Panc1 (cell line): ENCODE measurements around the gene QRICH2. TPM values are rescaled to one million over a fixed set of nuclear protein-coding genes. Genes with fewer than 3 reads are reported as not detected.

Source experiments
- ATAC-seq: fragments of 200-7000 bp; cut with Tn5 transposase; 2 replicates; pipeline ENCODE4 v1.9.1; 2020; ENCODE audit warnings: mild to moderate bottlenecking, moderate library complexity
- BruUV-seq: library from RNA; stranded (reverse); fragments of 400-500 nt; replicated peaks from 2 replicates; lab custom pipeline; 2021; lab: Mats Ljungman, UMichigan
- CTCF ChIA-PET: fragments of 300-600 bp; sonication (Branson Sonifier 250); formaldehyde crosslinking; loops from one replicate; lab custom pipeline; 2022; ENCODE audit warnings: antibody characterized with exemption; lab: Charles Lee
- POLR2A ChIA-PET: fragments of 300-600 bp; sonication (Branson Sonifier 250); formaldehyde crosslinking; loops from one replicate; lab custom pipeline; 2022; ENCODE audit warnings: antibody characterized with exemption; lab: Charles Lee
- DNase-seq: peaks from one replicate; pipeline ENCODE4 v3.0.0-alpha.2; 2010; ENCODE audit warnings: low read depth, low spot score
- H3K27ac ChIP-seq: 2 replicates; pipeline ENCODE4 v1.5.1; 2011; ENCODE audit warnings: mild to moderate bottlenecking, low read length, inconsistent platforms
- H3K27me3 ChIP-seq: fragments of 200-500 bp; sonication (Bioruptor generic); 2 replicates; pipeline ENCODE4 v1.6.0; 2014; ENCODE audit warnings: low read length, inconsistent platforms; ENCODE audit not compliant: control insufficient read depth, insufficient read depth
- H3K36me3 ChIP-seq: fragments of 200-500 bp; sonication (Bioruptor generic); 2 replicates; pipeline ENCODE4 v1.5.1; 2014; ENCODE audit warnings: inconsistent platforms, mild to moderate bottlenecking, low read length, moderate library complexity; ENCODE audit not compliant: control insufficient read depth, insufficient read depth
- H3K4me1 ChIP-seq: 2 replicates; pipeline ENCODE4 v1.5.1; 2011; ENCODE audit warnings: inconsistent platforms, mild to moderate bottlenecking, low read length, moderate library complexity; ENCODE audit not compliant: control insufficient read depth, insufficient read depth
- H3K4me3 ChIP-seq, 2 experiments: 2 replicates each; pipeline ENCODE4 v1.5.1; 2011 to 2012; ENCODE audit warnings: low read depth in 2 of 2, low read length in 2 of 2, mild to moderate bottlenecking in 2 of 2, inconsistent platforms in 1 of 2, moderate library complexity in 1 of 2
- H3K9me3 ChIP-seq: fragments of 200-500 bp; sonication (Bioruptor generic); 2 replicates; pipeline ENCODE4 v1.5.1; 2014; ENCODE audit warnings: low read depth, mild to moderate bottlenecking, inconsistent platforms, low read length, moderate library complexity; ENCODE audit not compliant: control insufficient read depth, insufficient read depth
- POLR2AphosphoS5 ChIP-seq: IDR thresholded peaks from 2 replicates; pipeline ENCODE4 v1.6.1; 2012; ENCODE audit warnings: mild to moderate bottlenecking, low read depth, low read length, moderate library complexity
- REST ChIP-seq, 2 experiments: IDR thresholded peaks; 2 replicates each; pipeline ENCODE4 v1.6.1; 2011 to 2012; ENCODE audit warnings: low read depth in 2 of 2, control low read depth in 1 of 2, low read length in 1 of 2, mild to moderate bottlenecking in 1 of 2, moderate library complexity in 1 of 2; ENCODE audit not compliant: insufficient read depth in 1 of 2
- SIN3A ChIP-seq: IDR thresholded peaks from 2 replicates; pipeline ENCODE4 v1.6.1; 2012; ENCODE audit warnings: low read depth, mild to moderate bottlenecking, low read length, moderate library complexity, borderline replicate concordance; ENCODE audit not compliant: insufficient read depth
- TCF7L2 ChIP-seq: IDR thresholded peaks from 2 replicates; pipeline ENCODE4 v1.6.1; 2011; ENCODE audit warnings: mild to moderate bottlenecking, low read depth, low read length, inconsistent platforms
- in situ Hi-C: cut with HindIII; loops from 2 replicates; pipeline ENCODE4 v1.10.0; 2016; ENCODE audit warnings: low sequenced_read_pairs, low pct_unique_long_range_greater_than_20kb
- intact Hi-C: fragments of 100-400 bp; cut with micrococcal nuclease; formaldehyde crosslinking; loops from one replicate; pipeline ENCODE4 v1.10.0; 2022; ENCODE audit not compliant: unreplicated experiment
- total RNA-seq: library from RNA; stranded (reverse); gene quantifications from one replicate; pipeline ENCODE4 v1.2.1, GENCODE V29; 2021; ENCODE audit not compliant: unreplicated experiment
- TF ChIP-seq, protein P1 (sequence below): fragments of 450-650 bp; IDR thresholded peaks from 2 replicates; pipeline ENCODE4 v1.5.1; 2017; ENCODE audit warnings: mild to moderate bottlenecking

QRICH2 gene
- total RNA-seq, 1 experiment from 2014 or later: 0.92 TPM

- no peak overlapping the region for H3K4me3 ChIP-seq
- in situ Hi-C loops (no loop called here), intact Hi-C loops (no loop called here)
- ATAC-seq (no peak), DNase-seq (no peak)
- H3K36me3 ChIP-seq: no peaks in the 10 kb centered on the region
- BruUV-seq: no TSS peak
- CTCF ChIA-PET: interaction anchor here (0.6 kb wide), 1 partner anchor 41 kb away, joined by 4 read pairs; no protein-coding TSS in a partner anchor
- POLR2A ChIA-PET: interaction anchor here (0.6 kb wide), 1 partner anchor 36 kb away, joined by 9 read pairs; no protein-coding TSS in a partner anchor
- peaks cover 12% of the 10 kb centered on the region for H3K27me3 ChIP-seq
- H3K27ac ChIP-seq: no peak overlapping the region
- peaks cover 4% of the 10 kb centered on the region; the same call in 1 of the 2 replicates for H3K4me1 ChIP-seq
- TF ChIP-seq POLR2AphosphoS5 (no peak), SIN3A (no peak), TCF7L2 (no peak)
- TF ChIP-seq, protein P1, sequence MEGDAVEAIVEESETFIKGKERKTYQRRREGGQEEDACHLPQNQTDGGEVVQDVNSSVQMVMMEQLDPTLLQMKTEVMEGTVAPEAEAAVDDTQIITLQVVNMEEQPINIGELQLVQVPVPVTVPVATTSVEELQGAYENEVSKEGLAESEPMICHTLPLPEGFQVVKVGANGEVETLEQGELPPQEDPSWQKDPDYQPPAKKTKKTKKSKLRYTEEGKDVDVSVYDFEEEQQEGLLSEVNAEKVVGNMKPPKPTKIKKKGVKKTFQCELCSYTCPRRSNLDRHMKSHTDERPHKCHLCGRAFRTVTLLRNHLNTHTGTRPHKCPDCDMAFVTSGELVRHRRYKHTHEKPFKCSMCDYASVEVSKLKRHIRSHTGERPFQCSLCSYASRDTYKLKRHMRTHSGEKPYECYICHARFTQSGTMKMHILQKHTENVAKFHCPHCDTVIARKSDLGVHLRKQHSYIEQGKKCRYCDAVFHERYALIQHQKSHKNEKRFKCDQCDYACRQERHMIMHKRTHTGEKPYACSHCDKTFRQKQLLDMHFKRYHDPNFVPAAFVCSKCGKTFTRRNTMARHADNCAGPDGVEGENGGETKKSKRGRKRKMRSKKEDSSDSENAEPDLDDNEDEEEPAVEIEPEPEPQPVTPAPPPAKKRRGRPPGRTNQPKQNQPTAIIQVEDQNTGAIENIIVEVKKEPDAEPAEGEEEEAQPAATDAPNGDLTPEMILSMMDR: no peak
- no peaks in the 10 kb centered on the region for H3K9me3 ChIP-seq
These were observed 70.2 kb downstream of the QRICH2 start for GRCh38 chr17:76237859-76238313.

DNA sequence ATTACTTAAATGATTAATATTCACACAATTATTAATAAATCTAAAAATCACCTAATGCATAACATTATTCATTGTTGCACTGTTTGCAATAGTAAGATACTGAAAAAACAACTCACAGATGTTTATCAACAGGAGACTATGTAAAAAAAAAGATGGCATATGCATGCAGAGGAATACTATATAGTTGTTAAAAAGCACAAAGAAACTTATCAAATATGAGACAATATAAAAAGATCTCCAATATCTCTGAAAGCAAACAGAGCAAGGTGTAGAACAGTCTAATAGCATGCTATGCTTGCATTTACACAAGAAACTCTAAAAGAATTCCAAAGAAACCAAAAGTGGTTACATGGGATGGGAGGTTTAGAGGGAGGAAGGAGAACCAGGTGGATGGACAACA, 71.5 kb downstream of the QRICH2 start:
- BruUV-seq: no TSS peak
- Histone ChIP-seq H3K9me3 (no peaks in the 10 kb centered on the region), H3K4me1 (peaks cover 4% of the 10 kb centered on the region; the same call in 1 of the 2 replicates), H3K27me3 (peaks cover 12% of the 10 kb centered on the region), H3K36me3 (no peaks in the 10 kb centered on the region), H3K4me3 (no peak overlapping the region), H3K27ac (no peak overlapping the region)
- intact Hi-C loops: no loop called here
- no peak for TF ChIP-seq POLR2AphosphoS5
- ChIA-PET POLR2A (no interaction called here), CTCF (interaction anchor here (0.5 kb wide), 1 partner anchor 967 kb away, joined by 4 read pairs; no protein-coding TSS in a partner anchor)
- ATAC-seq (no peak), DNase-seq (no peak)
- in situ Hi-C loops: no loop called here

- no peak for ATAC-seq
- H3K4me3 ChIP-seq: no peak overlapping the region
- POLR2A ChIA-PET: no interaction called here
- intact Hi-C loops: no loop called here
- CTCF ChIA-PET: no interaction called here
- BruUV-seq: no TSS peak
- TF ChIP-seq REST (IDR thresholded peaks at IDR 0.05; ENCODE audit: insufficient read depth in 1 of 2, low read depth in 2 of 2, low read length in 1 of 2) (no peak), SIN3A (no peak), TCF7L2 (no peak), POLR2AphosphoS5 (no peak)
- TF ChIP-seq, protein P1: no peak
- H3K4me1 ChIP-seq: no peaks in the 10 kb centered on the region
- no peak for DNase-seq
- no peaks in the 10 kb centered on the region for H3K9me3 ChIP-seq
- peaks cover 9% of the 10 kb centered on the region; the same call in 1 of the 2 replicates for H3K27me3 ChIP-seq
- no peak overlapping the region for H3K27ac ChIP-seq
- in situ Hi-C loops: no loop called here
- no peaks in the 10 kb centered on the region for H3K36me3 ChIP-seq
These were observed 72.2 kb downstream of the QRICH2 start for GRCh38 chr17:76235883-76236282.
